H9 (cell line): Measurements from ENCODE around the gene GALR2. TPM values are rescaled to one million over a fixed set of nuclear protein-coding genes. Genes with fewer than 3 reads are reported as not detected.

Experiments
- DNase-seq: peaks from one replicate; pipeline ENCODE4 v3.0.0-alpha.2; 2017
- H2AFZ ChIP-seq: one replicate; pipeline ENCODE4 v1.6.1; 2013; ENCODE audit warnings: mild to moderate bottlenecking, low read length, control low read depth, moderate library complexity
- H2AK5ac ChIP-seq: 2 replicates; pipeline ENCODE4 v1.6.1; 2013; ENCODE audit warnings: low read length, control low read depth, mixed read lengths; ENCODE audit not compliant: insufficient read length
- H2BK120ac ChIP-seq: one replicate; pipeline ENCODE4 v1.6.1; 2013; ENCODE audit warnings: low read depth, mild to moderate bottlenecking, low read length, control low read depth, inconsistent platforms; ENCODE audit not compliant: poor library complexity, severe bottlenecking
- H2BK12ac ChIP-seq: 2 replicates; pipeline ENCODE4 v1.6.1; 2013; ENCODE audit warnings: low read length, control low read depth, mixed read lengths, low read depth; ENCODE audit not compliant: insufficient read length
- H2BK15ac ChIP-seq: 2 replicates; pipeline ENCODE4 v1.6.1; 2013; ENCODE audit warnings: low read depth, low read length, control low read depth
- H2BK20ac ChIP-seq: one replicate; pipeline ENCODE4 v1.6.1; 2013; ENCODE audit warnings: low read depth, mild to moderate bottlenecking, low read length, control low read depth, inconsistent platforms; ENCODE audit not compliant: poor library complexity, severe bottlenecking
- H2BK5ac ChIP-seq: 2 replicates; pipeline ENCODE4 v1.6.1; 2013; ENCODE audit warnings: low read length, control low read depth, mixed read lengths; ENCODE audit not compliant: insufficient read length
- H3K14ac ChIP-seq: 2 replicates; pipeline ENCODE4 v1.6.1; 2013; ENCODE audit warnings: low read length, control low read depth; ENCODE audit not compliant: insufficient read depth
- H3K18ac ChIP-seq: 2 replicates; pipeline ENCODE4 v1.6.1; 2013; ENCODE audit warnings: low read depth, mild to moderate bottlenecking, mixed read lengths, low read length, control low read depth; ENCODE audit not compliant: insufficient read length
- H3K23ac ChIP-seq: 2 replicates; pipeline ENCODE4 v1.6.1; 2013; ENCODE audit warnings: low read length, control low read depth, mixed read lengths, low read depth; ENCODE audit not compliant: insufficient read length
- H3K23me2 ChIP-seq: 2 replicates; pipeline ENCODE4 v1.6.1; 2013; ENCODE audit warnings: low read depth, mild to moderate bottlenecking, mixed read lengths, low read length, control low read depth; ENCODE audit not compliant: insufficient read length, poor library complexity, severe bottlenecking
- H3K27ac ChIP-seq: 2 replicates; pipeline ENCODE4 v1.5.1; 2013; ENCODE audit warnings: low read length, control low read depth, mixed read lengths, low read depth; ENCODE audit not compliant: insufficient read length
- H3K27me3 ChIP-seq: 2 replicates; pipeline ENCODE4 v1.6.1; 2013; ENCODE audit warnings: low read length, control low read depth, inconsistent platforms; ENCODE audit not compliant: insufficient read depth
- H3K4ac ChIP-seq: 2 replicates; pipeline ENCODE4 v1.6.1; 2013; ENCODE audit warnings: low read depth, mild to moderate bottlenecking, control low read depth, inconsistent platforms, low read length, moderate library complexity
- H3K4me1 ChIP-seq: 2 replicates; pipeline ENCODE4 v1.6.1; 2013; ENCODE audit warnings: low read length, control low read depth, inconsistent platforms; ENCODE audit not compliant: insufficient read depth
- H3K4me2 ChIP-seq: 2 replicates; pipeline ENCODE4 v1.6.1; 2013; ENCODE audit warnings: low read length, control low read depth, mixed read lengths; ENCODE audit not compliant: insufficient read length, insufficient read depth
- H3K56ac ChIP-seq: 2 replicates; pipeline ENCODE4 v1.6.1; 2013; ENCODE audit warnings: low read depth, mild to moderate bottlenecking, mixed read lengths, low read length, control low read depth; ENCODE audit not compliant: insufficient read length
- H3K79me1 ChIP-seq: 2 replicates; pipeline ENCODE4 v1.6.1; 2013; ENCODE audit warnings: low read depth, mild to moderate bottlenecking, moderate library complexity, low read length, control low read depth, inconsistent platforms; ENCODE audit not compliant: insufficient read depth, poor library complexity, severe bottlenecking
- H3K79me2 ChIP-seq: 2 replicates; pipeline ENCODE4 v1.6.1; 2013; ENCODE audit warnings: low read length, control low read depth, inconsistent platforms; ENCODE audit not compliant: insufficient read depth
- H3K9ac ChIP-seq: 2 replicates; pipeline ENCODE4 v1.6.1; 2013; ENCODE audit warnings: low read length, control low read depth, mixed read lengths; ENCODE audit not compliant: insufficient read length; ENCODE audit errors: extremely low read depth
- H3K9me3 ChIP-seq: one replicate; pipeline ENCODE4 v1.6.1; 2013; ENCODE audit warnings: low read depth, low read length, inconsistent platforms; ENCODE audit not compliant: control insufficient read depth
- H3T11ph ChIP-seq: one replicate; pipeline ENCODE4 v1.6.1; 2013; ENCODE audit warnings: mild to moderate bottlenecking, low read length, control low read depth, inconsistent platforms
- H4K20me1 ChIP-seq: one replicate; pipeline ENCODE4 v1.6.1; 2013; ENCODE audit not compliant: control insufficient read depth, insufficient read length, insufficient read depth
- H4K5ac ChIP-seq: 2 replicates; pipeline ENCODE4 v1.6.1; 2013; ENCODE audit warnings: low read depth, mild to moderate bottlenecking, mixed read lengths, low read length, control low read depth; ENCODE audit not compliant: insufficient read length
- H4K8ac ChIP-seq: replicated peaks from 2 replicates; pipeline ENCODE4 v1.6.1; 2013; ENCODE audit warnings: low read length, control low read depth, mixed read lengths, low read depth; ENCODE audit not compliant: insufficient read length
- H4K91ac ChIP-seq: 2 replicates; pipeline ENCODE4 v1.6.1; 2013; ENCODE audit warnings: low read depth, mild to moderate bottlenecking, moderate library complexity, mixed read lengths, low read length, control low read depth; ENCODE audit not compliant: insufficient read length
- H3K27ac Mint-ChIP-seq, 3 experiments: 2 replicates in 2 of 3; 3 replicates in 1 of 3; pipeline ENCODE4 v1.8.0; 2020 to 2021; ENCODE audit warnings: mixed read lengths in 3 of 3, mild to moderate bottlenecking in 1 of 3, moderate library complexity in 1 of 3
- H3K27me3 Mint-ChIP-seq: 2 replicates; pipeline ENCODE4 v1.8.0; 2021; ENCODE audit warnings: low read depth, mild to moderate bottlenecking, moderate library complexity, mixed read lengths
- H3K36me3 Mint-ChIP-seq, 3 experiments: 2 replicates in 2 of 3; 3 replicates in 1 of 3; pipeline ENCODE4 v1.8.0; 2020 to 2021; ENCODE audit warnings: low read depth in 3 of 3, mixed read lengths in 3 of 3; ENCODE audit not compliant: insufficient read depth in 1 of 3
- H3K4me1 Mint-ChIP-seq, 2 experiments: 2 replicates each; pipeline ENCODE4 v1.8.0; 2020; ENCODE audit warnings: mixed read lengths in 2 of 2
- H3K4me3 Mint-ChIP-seq, 2 experiments: 2 replicates in 1 of 2; 3 replicates in 1 of 2; pipeline ENCODE4 v1.8.0; 2020 to 2021; ENCODE audit warnings: mild to moderate bottlenecking in 2 of 2, mixed read lengths in 2 of 2, moderate library complexity in 1 of 2
- H3K9me3 Mint-ChIP-seq, 2 experiments: 2 replicates in 1 of 2; 3 replicates in 1 of 2; pipeline ENCODE4 v1.8.0; 2020; ENCODE audit warnings: mild to moderate bottlenecking in 2 of 2, mixed read lengths in 2 of 2, moderate library complexity in 1 of 2
- CTCF ChIP-seq: fragments of 200-600 bp; sonication (generic); conservative IDR thresholded peaks from 3 replicates; pipeline ENCODE4 v1.8.0; 2021; ENCODE audit warnings: antibody characterized with exemption, mild to moderate bottlenecking
- WGBS: extraction: QIAGEN DNeasy Blood & Tissue Kit; methylation state at CpG from one replicate; pipeline ENCODE4 v1.1.7; 2013; ENCODE audit warnings: missing lambda C conversion rate, low lambda C conversion rate, mixed read lengths; ENCODE audit not compliant: insufficient read length; ENCODE audit errors: extremely low coverage; 5-methylcytosine and 5-hydroxymethylcytosine counted together
- total RNA-seq: library from RNA; stranded (reverse); gene quantifications from 2 replicates; pipeline ENCODE4 v1.2.1, GENCODE V29; 2021

The GALR2 gene
- total RNA-seq, 1 experiment from 2014 or later = 0.81 TPM

GRCh38 chr17:76033139-76033538, 41.4 kb upstream of the GALR2 start:
- WGBS = no CpG with 5 or more reads among the region's 6 CpGs
- H3K14ac ChIP-seq = no peak overlapping the region

More at GRCh38 chr17:76033139-76033538, 41.4 kb upstream of the GALR2 start:
- H3K4me2 ChIP-seq = no peak overlapping the region
- no peaks in the 10 kb centered on the region for H3K79me2 ChIP-seq
- DNase-seq = no peak
- no peak overlapping the region for H2AFZ ChIP-seq
- H2AK5ac ChIP-seq = no peak overlapping the region
- H3K9me3 Mint-ChIP-seq = no peaks in the 10 kb centered on the region; a peak in 1 of 5 replicates
- no peak overlapping the region for H3K23ac ChIP-seq
- H4K20me1 ChIP-seq = no peaks in the 10 kb centered on the region
- peaks cover 2% of the 10 kb centered on the region; the same call in 1 of the 2 replicates for H3K4me1 ChIP-seq
- H2BK12ac ChIP-seq = no peak overlapping the region
- no peak overlapping the region for H3K56ac ChIP-seq
- H4K91ac ChIP-seq = no peak overlapping the region
- H3K23me2 ChIP-seq = no peaks in the 10 kb centered on the region
- no peak overlapping the region; a peak in 1 of 7 replicates for H3K27ac Mint-ChIP-seq
- no peaks in the 10 kb centered on the region for H3K27me3 Mint-ChIP-seq
- no peak overlapping the region for H2BK120ac ChIP-seq
- no peak overlapping the region for H4K8ac ChIP-seq
- H4K5ac ChIP-seq = no peak overlapping the region
- no peak overlapping the region for H3K9ac ChIP-seq
- no peak for TF ChIP-seq CTCF
- H3K27me3 ChIP-seq = no peaks in the 10 kb centered on the region
- no peak overlapping the region for H2BK20ac ChIP-seq
- no peaks in the 10 kb centered on the region for H3K9me3 ChIP-seq
- no peak overlapping the region for H2BK5ac ChIP-seq
- no peak overlapping the region for H3K4ac ChIP-seq
- H3K36me3 Mint-ChIP-seq = peaks cover 0 to 4% (median 2%) of the 10 kb centered on the region in 3 experiments; a peak in 6 of 7 replicates
- no peak overlapping the region; a peak in 1 of 5 replicates for H3K4me3 Mint-ChIP-seq
- H3K4me1 Mint-ChIP-seq = peaks cover 29 to 32% of the 10 kb centered on the region in 2 experiments
- no peaks in the 10 kb centered on the region for H3K79me1 ChIP-seq
- H3K27ac ChIP-seq = no peak overlapping the region
- no peak overlapping the region for H3K18ac ChIP-seq
- no peak overlapping the region for H3T11ph ChIP-seq
- no peak overlapping the region for H2BK15ac ChIP-seq
